ENCODE measurements around the gene SOS2. TPM values are rescaled to one million over a fixed set of nuclear protein-coding genes. Genes with fewer than 3 reads are reported as not detected.
"Not testable (repeated sequence)": the region's sequence is repeated elsewhere in the genome, so short reads cannot be mapped to it uniquely, and the experiment has no call there.

The SOS2 gene
- total and polyA plus RNA-seq, 11 donors = 8.8 to 47.3 (median 31.3) TPM

DNA sequence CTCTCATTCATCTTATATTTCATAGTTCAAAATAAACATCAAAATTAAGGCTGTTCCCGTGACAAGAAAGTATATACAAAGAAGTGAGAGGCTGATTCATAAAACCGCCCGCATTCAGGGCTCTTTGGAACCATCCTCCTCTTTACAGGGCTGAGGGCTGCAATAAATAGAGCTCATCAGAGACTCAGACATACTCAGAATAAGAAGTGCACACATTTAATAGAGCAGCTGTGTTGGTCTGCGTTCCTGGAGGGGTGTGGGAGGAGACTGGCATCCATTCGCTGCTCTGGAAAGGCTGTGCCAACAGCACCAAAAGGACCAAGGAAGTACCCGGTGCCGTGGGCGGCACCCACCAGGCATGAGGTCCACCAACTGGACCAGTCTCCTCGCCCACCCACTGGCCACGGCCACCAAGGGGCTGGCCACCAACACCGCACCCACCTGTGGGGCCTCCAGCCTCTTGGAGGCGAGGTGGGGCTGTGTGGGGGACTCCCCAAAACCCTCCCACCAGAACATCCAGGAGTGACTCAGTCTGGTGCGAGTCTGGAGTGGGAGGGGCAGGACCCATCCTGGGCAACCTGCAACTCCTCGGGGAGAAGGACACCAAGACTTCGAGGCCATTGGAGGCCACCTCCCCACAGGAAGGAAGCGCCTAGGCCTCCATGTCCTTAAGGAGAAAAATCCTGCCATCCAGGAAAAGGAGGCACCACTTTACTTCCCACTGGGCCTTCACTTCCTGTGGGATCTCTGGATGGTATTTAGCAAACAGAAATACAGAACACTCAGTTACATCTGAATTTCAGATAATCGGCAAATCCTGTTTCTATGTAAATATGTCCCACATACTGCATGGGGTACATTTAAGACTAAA lies 147.7 kb downstream of the SOS2 start:
- H3K27ac ChIP-seq = peak overlapping the region in 2 of 12 donors; percentile 41 to 91
- WGBS, 4 donors = 82 to 92% (median 90%) methylated on average over 11 to 17 of the region's 17 CpGs
- peaks cover 0 to 3% (median 0%) of the 10 kb centered on the region in 9 donors for H3K36me3 ChIP-seq
- no peaks in the 10 kb centered on the region for H3K9me3 ChIP-seq
- no peak for TF ChIP-seq POLR2A (IDR thresholded peaks at IDR 0.05)
- TF ChIP-seq, protein P1, sequence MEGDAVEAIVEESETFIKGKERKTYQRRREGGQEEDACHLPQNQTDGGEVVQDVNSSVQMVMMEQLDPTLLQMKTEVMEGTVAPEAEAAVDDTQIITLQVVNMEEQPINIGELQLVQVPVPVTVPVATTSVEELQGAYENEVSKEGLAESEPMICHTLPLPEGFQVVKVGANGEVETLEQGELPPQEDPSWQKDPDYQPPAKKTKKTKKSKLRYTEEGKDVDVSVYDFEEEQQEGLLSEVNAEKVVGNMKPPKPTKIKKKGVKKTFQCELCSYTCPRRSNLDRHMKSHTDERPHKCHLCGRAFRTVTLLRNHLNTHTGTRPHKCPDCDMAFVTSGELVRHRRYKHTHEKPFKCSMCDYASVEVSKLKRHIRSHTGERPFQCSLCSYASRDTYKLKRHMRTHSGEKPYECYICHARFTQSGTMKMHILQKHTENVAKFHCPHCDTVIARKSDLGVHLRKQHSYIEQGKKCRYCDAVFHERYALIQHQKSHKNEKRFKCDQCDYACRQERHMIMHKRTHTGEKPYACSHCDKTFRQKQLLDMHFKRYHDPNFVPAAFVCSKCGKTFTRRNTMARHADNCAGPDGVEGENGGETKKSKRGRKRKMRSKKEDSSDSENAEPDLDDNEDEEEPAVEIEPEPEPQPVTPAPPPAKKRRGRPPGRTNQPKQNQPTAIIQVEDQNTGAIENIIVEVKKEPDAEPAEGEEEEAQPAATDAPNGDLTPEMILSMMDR (IDR thresholded peaks at IDR 0.05) = no peak
- ATAC-seq = no peak
- H3K4me1 ChIP-seq = peaks cover 0 to 62% (median 0%) of the 10 kb centered on the region in 12 donors
- intact Hi-C loops (cut with DNase I) = no loop called here
- H3K4me3 ChIP-seq = no peak overlapping the region
- no peaks in the 10 kb centered on the region for H3K27me3 ChIP-seq
- DNase-seq = no peak

DNA sequence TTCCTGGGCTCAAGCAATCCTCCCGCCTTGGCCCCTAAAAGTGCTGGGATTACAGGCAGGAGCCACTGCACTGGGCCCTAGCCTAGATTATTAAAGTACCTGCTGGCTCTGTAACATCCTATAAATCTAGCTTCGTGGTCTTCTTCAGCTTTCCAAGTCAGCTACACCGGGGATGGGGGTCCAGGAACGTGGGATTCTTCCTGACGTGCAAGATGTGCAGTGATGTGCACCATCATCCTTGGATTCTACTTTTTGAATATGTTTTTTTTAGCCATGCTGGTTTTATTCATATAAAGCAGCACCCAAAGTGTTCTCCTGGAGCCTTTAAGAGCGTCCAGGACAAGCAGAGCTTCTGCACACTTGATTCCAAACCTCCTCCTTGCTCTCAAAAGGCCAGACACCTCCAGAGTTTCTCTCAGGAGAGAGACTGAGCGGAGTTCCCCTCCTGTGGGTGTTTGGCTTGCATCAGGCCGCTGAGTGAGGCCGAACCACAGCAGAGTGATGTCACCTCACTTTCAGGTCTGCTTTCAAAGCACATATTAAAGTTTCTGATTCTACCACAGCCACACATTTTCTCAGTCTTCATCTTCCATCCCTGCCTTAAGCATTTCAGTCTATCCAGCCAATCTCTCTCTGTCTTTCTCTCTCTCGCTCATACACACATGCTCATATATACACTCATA lies 148.5 kb downstream of the SOS2 start:
- no peaks in the 10 kb centered on the region for H3K27me3 ChIP-seq
- H3K9me3 ChIP-seq = peaks cover 0 to 2% (median 0%) of the 10 kb centered on the region in 12 donors
- H3K36me3 ChIP-seq = no peaks in the 10 kb centered on the region
- WGBS, 4 donors = 86 to 96% (median 91%) methylated on average over 10 of the region's 10 CpGs
- intact Hi-C loops (cut with DNase I) = no loop called here
- DNase-seq (no peak), ATAC-seq (peak in 1 of 4 donors; percentile 42)
- H3K27ac ChIP-seq = peak overlapping the region in 2 of 12 donors; percentile 41 to 91
- peaks cover 0 to 59% (median 0%) of the 10 kb centered on the region in 12 donors for H3K4me1 ChIP-seq
- peak overlapping the region in 1 of 12 donors; percentile 17 for H3K4me3 ChIP-seq
- TF ChIP-seq, protein P1 (IDR thresholded peaks at IDR 0.05) = no peak
- no peak for TF ChIP-seq POLR2A (IDR thresholded peaks at IDR 0.05)

GRCh38 chr14:50082308-50082742 lies 149.1 kb downstream of the SOS2 start:
- intact Hi-C loops (cut with DNase I) = no loop called here
- H3K4me1 ChIP-seq = peaks cover 0 to 53% (median 0%) of the 10 kb centered on the region in 12 donors
- TF ChIP-seq, protein P1 (IDR thresholded peaks at IDR 0.05) = no peak
- no peak for TF ChIP-seq POLR2A (IDR thresholded peaks at IDR 0.05)
- H3K36me3 ChIP-seq = no peaks in the 10 kb centered on the region
- 85 to 91% (median 88%) methylated on average over 6 to 8 of the region's 8 CpGs for WGBS, 4 donors
- H3K9me3 ChIP-seq = peaks cover 0 to 2% (median 0%) of the 10 kb centered on the region in 12 donors
- H3K4me3 ChIP-seq = peak overlapping the region in 1 of 12 donors; percentile 17
- peak overlapping the region in 1 of 12 donors; percentile 91 for H3K27ac ChIP-seq
- ATAC-seq (no peak), DNase-seq (no peak)
- H3K27me3 ChIP-seq = no peaks in the 10 kb centered on the region

DNA sequence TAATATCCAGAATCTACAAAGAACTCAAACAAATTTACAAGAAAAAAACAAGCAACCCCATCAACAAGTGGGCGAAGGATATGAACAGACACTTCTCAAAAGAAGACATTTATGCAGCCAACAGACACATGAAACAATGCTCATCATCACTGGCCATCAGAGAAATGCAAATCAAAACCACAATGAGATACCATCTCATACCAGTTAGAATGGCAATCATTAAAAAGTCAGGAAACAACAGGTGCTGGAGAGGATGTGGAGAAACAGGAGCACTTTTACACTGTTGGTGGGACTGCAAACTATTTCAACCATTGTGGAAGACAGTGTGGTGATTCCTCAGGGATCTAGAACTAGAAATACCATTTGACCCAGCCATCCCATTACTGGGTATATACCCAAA lies 152.3 kb downstream of the SOS2 start:
- H3K27ac ChIP-seq; ATAC-seq; H3K27me3 ChIP-seq; DNase-seq; H3K9me3 ChIP-seq; H3K4me3 ChIP-seq; intact Hi-C loops (cut with DNase I); H3K36me3 ChIP-seq: not testable (repeated sequence)
- 90 to 97% (median 96%) methylated on average over 1 of the region's 1 CpG for WGBS, 4 donors
- H3K4me1 ChIP-seq = peaks cover 0 to 23% (median 0%) of the 10 kb centered on the region in 12 donors

- H3K4me3 ChIP-seq; H3K9me3 ChIP-seq; H3K4me1 ChIP-seq; DNase-seq; ATAC-seq; H3K27ac ChIP-seq; intact Hi-C loops (cut with DNase I); H3K36me3 ChIP-seq; H3K27me3 ChIP-seq: not testable (repeated sequence)
- 94 to 97% (median 96%) methylated on average over 14 to 32 of the region's 32 CpGs for WGBS, 4 donors
Observed at GRCh38 chr14:50073663-50074062, 157.7 kb downstream of the SOS2 start.

Measured in heart left ventricle (tissue), 16 donors.